Choroid plexus epithelial cell (primary cell): ENCODE data around the gene SLC29A1.

Experiments
- DNase-seq: peaks from one replicate; pipeline ENCODE4 v3.0.0-alpha.2; 2010; ENCODE audit warnings: low read depth
- H3K4me3 ChIP-seq: 2 replicates; pipeline ENCODE4 v1.5.1; 2011; ENCODE audit warnings: low read depth, mild to moderate bottlenecking, control low read depth, low read length, moderate library complexity
- TF ChIP-seq, protein P1 (sequence below): conservative IDR thresholded peaks from 2 replicates; pipeline ENCODE4 v1.5.1; 2011; ENCODE audit warnings: low read depth, mild to moderate bottlenecking, control low read depth, inconsistent platforms, low read length, moderate library complexity

The SLC29A1 gene

GRCh38 chr6:44264154-44265006, 41.0 kb downstream of the SLC29A1 start:
- no peak for DNase-seq
- TF ChIP-seq, protein P1, sequence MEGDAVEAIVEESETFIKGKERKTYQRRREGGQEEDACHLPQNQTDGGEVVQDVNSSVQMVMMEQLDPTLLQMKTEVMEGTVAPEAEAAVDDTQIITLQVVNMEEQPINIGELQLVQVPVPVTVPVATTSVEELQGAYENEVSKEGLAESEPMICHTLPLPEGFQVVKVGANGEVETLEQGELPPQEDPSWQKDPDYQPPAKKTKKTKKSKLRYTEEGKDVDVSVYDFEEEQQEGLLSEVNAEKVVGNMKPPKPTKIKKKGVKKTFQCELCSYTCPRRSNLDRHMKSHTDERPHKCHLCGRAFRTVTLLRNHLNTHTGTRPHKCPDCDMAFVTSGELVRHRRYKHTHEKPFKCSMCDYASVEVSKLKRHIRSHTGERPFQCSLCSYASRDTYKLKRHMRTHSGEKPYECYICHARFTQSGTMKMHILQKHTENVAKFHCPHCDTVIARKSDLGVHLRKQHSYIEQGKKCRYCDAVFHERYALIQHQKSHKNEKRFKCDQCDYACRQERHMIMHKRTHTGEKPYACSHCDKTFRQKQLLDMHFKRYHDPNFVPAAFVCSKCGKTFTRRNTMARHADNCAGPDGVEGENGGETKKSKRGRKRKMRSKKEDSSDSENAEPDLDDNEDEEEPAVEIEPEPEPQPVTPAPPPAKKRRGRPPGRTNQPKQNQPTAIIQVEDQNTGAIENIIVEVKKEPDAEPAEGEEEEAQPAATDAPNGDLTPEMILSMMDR, result no peak
- H3K4me3 ChIP-seq, result peak overlapping the region; percentile 75

- peak; percentile 93 for DNase-seq
- TF ChIP-seq, protein P1, result peak; percentile 36
- peak within 1 kb of the TSS; percentile 75 for H3K4me3 ChIP-seq
Measured at GRCh38 chr6:44265007-44265721, 41.8 kb downstream of the SLC29A1 start, which contains the start of gene NFKBIE. TSS of gene NFKBIE (minus strand) at chr6:44265551. CDS start at chr6:44265346, 205 bp downstream.

DNA sequence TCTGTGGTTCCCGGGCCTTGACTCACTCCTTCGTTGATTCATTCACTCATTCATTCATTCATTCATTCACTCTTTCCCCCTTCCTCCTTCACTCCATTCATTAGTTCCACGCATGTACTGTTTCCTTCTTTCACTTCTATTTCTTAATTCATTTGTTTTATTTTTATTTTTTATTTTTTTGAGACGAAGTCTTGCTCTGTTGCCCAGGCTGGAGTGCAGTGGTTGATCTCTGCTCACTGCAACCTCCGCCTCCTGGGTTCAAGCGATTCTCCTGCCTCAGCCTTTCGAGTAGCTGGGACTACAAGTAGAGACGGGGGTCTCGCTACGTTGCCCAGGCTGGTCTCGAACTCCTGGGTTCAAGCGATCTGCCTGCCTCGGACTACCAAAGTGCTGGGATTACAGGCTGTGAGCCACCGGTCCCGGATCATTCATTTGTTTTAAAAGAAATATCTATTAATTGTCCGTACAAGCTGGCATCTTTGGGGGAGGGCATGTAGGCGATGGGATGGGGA, 42.4 kb downstream of the SLC29A1 start:
- DNase-seq, result no peak
- TF ChIP-seq, protein P1, result no peak
- no peak overlapping the region for H3K4me3 ChIP-seq

- no peak overlapping the region for H3K4me3 ChIP-seq
- TF ChIP-seq, protein P1, result no peak
Measured at GRCh38 chr6:44266347-44266746, 43.0 kb downstream of the SLC29A1 start.

GRCh38 chr6:44267252-44267651, 43.9 kb downstream of the SLC29A1 start:
- TF ChIP-seq, protein P1, result no peak
- H3K4me3 ChIP-seq, result no peak overlapping the region
- no peak for DNase-seq

More at GRCh38 chr6:44266347-44266746, 43.0 kb downstream of the SLC29A1 start:
- DNase-seq, result no peak

- TF ChIP-seq, protein P1, result peak; percentile 98
- H3K4me3 ChIP-seq, result no peak overlapping the region
- peak; percentile 66 for DNase-seq
Measured at GRCh38 chr6:44268095-44268628, 44.8 kb downstream of the SLC29A1 start.
